ENCODE data around the gene CACNG1. TPM values are rescaled to one million over a fixed set of nuclear protein-coding genes. Genes with fewer than 3 reads are reported as not detected.
"Not testable (repeated sequence)": the region's sequence is repeated elsewhere in the genome, so short reads cannot be mapped to it uniquely, and the experiment has no call there.

Gene CACNG1
- total RNA-seq, 4 donors from 2014 or later, result not detected

DNA sequence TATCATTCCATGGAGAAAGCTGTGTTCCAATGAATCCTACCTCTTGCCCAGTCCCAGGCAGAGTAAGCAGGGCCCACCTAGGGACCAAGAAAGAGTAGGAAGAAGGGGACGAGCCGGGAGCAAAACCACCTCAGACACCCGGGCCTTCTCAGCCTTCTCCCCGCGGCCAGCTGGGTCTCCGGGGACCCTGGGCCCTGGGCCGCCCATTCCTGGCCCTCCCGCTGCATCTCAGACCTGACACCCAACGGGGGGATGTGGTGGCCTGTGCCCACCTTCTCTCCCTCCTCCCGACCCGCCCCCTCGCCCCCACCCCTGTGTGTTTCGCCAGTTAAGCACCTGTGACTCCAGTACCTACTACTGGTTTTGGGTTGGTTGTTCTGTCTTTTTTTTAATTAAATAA, 11.4 kb upstream of the CACNG1 start:
- no peak overlapping the region for H3K4me3 ChIP-seq
- WGBS, result 91% methylated on average over 13 of the region's 13 CpGs
- no peaks in the 10 kb centered on the region for H3K4me1 ChIP-seq
- no peaks in the 10 kb centered on the region for H3K36me3 ChIP-seq
- no peak overlapping the region for H3K27ac ChIP-seq
- no peaks in the 10 kb centered on the region for H3K27me3 ChIP-seq
- TF ChIP-seq, protein P1, sequence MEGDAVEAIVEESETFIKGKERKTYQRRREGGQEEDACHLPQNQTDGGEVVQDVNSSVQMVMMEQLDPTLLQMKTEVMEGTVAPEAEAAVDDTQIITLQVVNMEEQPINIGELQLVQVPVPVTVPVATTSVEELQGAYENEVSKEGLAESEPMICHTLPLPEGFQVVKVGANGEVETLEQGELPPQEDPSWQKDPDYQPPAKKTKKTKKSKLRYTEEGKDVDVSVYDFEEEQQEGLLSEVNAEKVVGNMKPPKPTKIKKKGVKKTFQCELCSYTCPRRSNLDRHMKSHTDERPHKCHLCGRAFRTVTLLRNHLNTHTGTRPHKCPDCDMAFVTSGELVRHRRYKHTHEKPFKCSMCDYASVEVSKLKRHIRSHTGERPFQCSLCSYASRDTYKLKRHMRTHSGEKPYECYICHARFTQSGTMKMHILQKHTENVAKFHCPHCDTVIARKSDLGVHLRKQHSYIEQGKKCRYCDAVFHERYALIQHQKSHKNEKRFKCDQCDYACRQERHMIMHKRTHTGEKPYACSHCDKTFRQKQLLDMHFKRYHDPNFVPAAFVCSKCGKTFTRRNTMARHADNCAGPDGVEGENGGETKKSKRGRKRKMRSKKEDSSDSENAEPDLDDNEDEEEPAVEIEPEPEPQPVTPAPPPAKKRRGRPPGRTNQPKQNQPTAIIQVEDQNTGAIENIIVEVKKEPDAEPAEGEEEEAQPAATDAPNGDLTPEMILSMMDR (IDR thresholded peaks at IDR 0.05), result no peak
- TF ChIP-seq POLR2A (IDR thresholded peaks at IDR 0.05), result no peak
- no peak for TF ChIP-seq EP300 (IDR thresholded peaks at IDR 0.05)
- TF ChIP-seq POLR2AphosphoS5 (IDR thresholded peaks at IDR 0.05), result no peak
- H3K9me3 ChIP-seq, result no peaks in the 10 kb centered on the region
- no peak for DNase-seq (ENCODE audit: low spot score in 2 of 2)

GRCh38 chr17:67033613-67034012, 10.7 kb upstream of the CACNG1 start:
- Histone ChIP-seq H3K9me3 (no peaks in the 10 kb centered on the region), H3K4me3 (no peak overlapping the region), H3K27ac (no peak overlapping the region), H3K36me3 (no peaks in the 10 kb centered on the region), H3K4me1 (no peaks in the 10 kb centered on the region), H3K27me3 (no peaks in the 10 kb centered on the region)
- TF ChIP-seq POLR2AphosphoS5 (IDR thresholded peaks at IDR 0.05) (no peak), POLR2A (IDR thresholded peaks at IDR 0.05) (no peak), EP300 (IDR thresholded peaks at IDR 0.05) (no peak)
- TF ChIP-seq, protein P1 (IDR thresholded peaks at IDR 0.05), result no peak
- no peak for DNase-seq (ENCODE audit: low spot score in 2 of 2)
- WGBS, result 93% methylated on average over 4 of the region's 9 CpGs

DNA sequence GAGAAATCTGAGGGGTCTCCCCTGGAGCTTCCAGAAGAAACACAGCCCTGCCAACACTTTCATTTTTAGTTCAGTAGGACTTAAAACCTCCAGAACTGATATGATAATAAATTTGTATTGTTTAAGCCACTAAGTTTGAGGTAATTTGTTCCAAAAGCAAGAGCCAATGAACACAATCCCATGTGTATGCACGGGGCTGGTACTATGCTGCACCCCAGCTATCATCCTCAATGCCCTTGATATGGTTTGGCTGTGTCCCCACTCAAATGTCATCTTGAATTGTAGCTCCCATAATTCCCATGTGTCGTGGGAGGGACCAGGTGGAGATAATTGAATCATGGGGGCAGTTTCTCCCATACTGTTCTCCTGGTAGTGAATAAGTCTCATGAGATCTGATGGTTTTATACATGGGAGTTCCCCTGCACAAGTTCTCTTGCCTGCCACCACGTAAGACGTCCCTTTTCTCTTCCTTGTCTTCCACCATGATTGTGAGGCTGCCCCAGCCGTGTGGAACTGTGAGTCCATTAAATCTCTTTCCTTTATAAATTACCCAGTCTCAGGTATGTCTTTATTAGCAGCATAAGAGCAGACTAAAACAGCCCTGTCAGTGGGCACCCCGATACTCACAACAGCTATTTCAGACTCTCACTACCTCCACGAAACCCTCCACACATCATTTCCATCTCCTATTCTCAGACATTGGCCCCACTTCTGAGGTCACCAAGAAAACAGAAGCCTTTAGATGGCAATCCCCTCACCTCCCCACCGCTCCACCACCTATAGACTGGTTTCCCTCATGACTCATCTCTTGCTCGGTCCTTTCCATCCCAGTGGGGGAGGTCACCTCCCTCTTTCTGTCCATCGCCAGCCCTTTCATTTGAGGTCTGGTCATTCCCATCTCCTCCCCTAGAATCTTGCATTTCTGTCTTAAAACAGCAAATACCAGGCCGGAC, 8.9 kb upstream of the CACNG1 start:
- no peaks in the 10 kb centered on the region for H3K36me3 ChIP-seq
- WGBS, result 80% methylated on average over 10 of the region's 11 CpGs
- H3K9me3 ChIP-seq, result no peaks in the 10 kb centered on the region
- H3K27ac ChIP-seq, result no peak overlapping the region
- H3K4me3 ChIP-seq, result no peak overlapping the region
- no peak for TF ChIP-seq POLR2A (IDR thresholded peaks at IDR 0.05)
- TF ChIP-seq, protein P1 (IDR thresholded peaks at IDR 0.05), result no peak
- TF ChIP-seq POLR2AphosphoS5 (IDR thresholded peaks at IDR 0.05), result no peak
- TF ChIP-seq EP300 (IDR thresholded peaks at IDR 0.05), result no peak
- no peaks in the 10 kb centered on the region for H3K4me1 ChIP-seq
- DNase-seq (ENCODE audit: low spot score in 2 of 2), result no peak
- H3K27me3 ChIP-seq, result no peaks in the 10 kb centered on the region

GRCh38 chr17:67038861-67039365, 5.4 kb upstream of the CACNG1 start:
- Histone ChIP-seq H3K27ac (no peak overlapping the region), H3K27me3 (no peaks in the 10 kb centered on the region), H3K36me3 (no peaks in the 10 kb centered on the region), H3K4me3 (no peak overlapping the region), H3K9me3 (no peaks in the 10 kb centered on the region), H3K4me1 (no peaks in the 10 kb centered on the region)
- TF ChIP-seq POLR2AphosphoS5 (IDR thresholded peaks at IDR 0.05) (no peak), EP300 (IDR thresholded peaks at IDR 0.05) (no peak), POLR2A (IDR thresholded peaks at IDR 0.05) (no peak)
- TF ChIP-seq, protein P1 (IDR thresholded peaks at IDR 0.05), result no peak
- 37% methylated on average over 5 of the region's 5 CpGs for whole genome bisulfite sequencing
- DNase-seq (ENCODE audit: low spot score in 2 of 2), result no peak

DNA sequence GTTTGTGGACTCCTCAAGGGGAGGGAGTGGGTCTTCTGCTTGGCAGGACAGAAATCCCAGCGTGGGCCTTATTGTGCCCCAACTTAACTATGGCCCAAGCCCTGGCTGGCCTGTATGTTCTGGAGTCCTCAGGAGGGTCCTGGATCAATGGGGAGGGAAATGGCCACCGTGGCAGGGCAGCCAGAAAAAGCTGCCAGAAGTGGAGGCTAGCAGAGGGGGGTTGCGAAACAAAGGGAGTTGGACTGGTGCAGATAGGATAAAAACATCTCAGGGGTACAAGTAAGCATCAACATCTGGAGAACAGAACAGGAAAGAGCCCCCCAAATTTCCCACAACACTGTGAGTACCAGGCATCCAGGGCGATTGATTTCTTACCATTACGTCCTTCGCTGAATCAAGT, 3.7 kb upstream of the CACNG1 start:
- Histone ChIP-seq H3K9me3 (no peaks in the 10 kb centered on the region), H3K36me3 (no peaks in the 10 kb centered on the region), H3K4me3 (no peak overlapping the region), H3K4me1 (no peaks in the 10 kb centered on the region), H3K27me3 (no peaks in the 10 kb centered on the region), H3K27ac (no peak overlapping the region)
- WGBS, result 90% methylated on average over 5 of the region's 6 CpGs
- no peak for DNase-seq (ENCODE audit: low spot score in 2 of 2)
- no peak for TF ChIP-seq POLR2AphosphoS5 (IDR thresholded peaks at IDR 0.05)

GRCh38 chr17:67041119-67041518, 3.2 kb upstream of the CACNG1 start:
- not testable (repeated sequence) for H3K36me3 ChIP-seq; H3K4me1 ChIP-seq; H3K27ac ChIP-seq; H3K4me3 ChIP-seq; H3K27me3 ChIP-seq; H3K9me3 ChIP-seq; DNase-seq (ENCODE audit: low spot score in 2 of 2)
- 87% methylated on average over 5 of the region's 5 CpGs for WGBS
